Skin epidermis (tissue), 12 donors: ENCODE results near the gene TMEM19.

ENCODE experiments used
- H3K27ac ChIP-seq, 21 experiments: fragments of 200-600 bp; sonication (generic) in 11 of 21; one replicate each; pipeline ENCODE4 v1.5.0; 2020; ENCODE audit warnings: mild to moderate bottlenecking in 3 of 21, inconsistent platforms in 2 of 21, moderate library complexity in 2 of 21
- H3K4me3 ChIP-seq, 7 experiments: fragments of 200-600 bp; sonication (generic) in 2 of 7; one replicate each; pipeline ENCODE4 v1.5.0; 2020; ENCODE audit warnings: inconsistent platforms in 2 of 7, mild to moderate bottlenecking in 2 of 7, moderate library complexity in 1 of 7

TMEM19 gene

DNA sequence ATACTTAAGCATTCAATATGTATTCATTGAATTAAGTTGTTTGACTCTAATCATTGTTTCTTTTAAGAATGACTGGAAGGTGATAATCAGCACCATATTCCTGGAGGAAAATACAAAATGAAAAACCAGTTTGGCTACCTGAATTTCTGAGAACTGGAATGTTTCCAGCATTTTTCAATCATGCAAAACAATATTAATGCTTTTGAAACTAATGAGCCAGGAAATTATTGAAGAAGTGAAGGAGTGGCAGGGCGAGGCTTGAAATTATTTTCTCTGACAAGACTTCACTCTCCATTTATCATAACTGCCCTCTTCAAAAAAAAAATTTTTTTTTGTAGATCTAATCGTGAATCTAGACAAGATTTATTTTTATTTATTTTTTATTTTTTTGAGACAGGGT, 19.0 kb downstream of the TMEM19 start:
- Histone ChIP-seq H3K4me3 (no peak overlapping the region), H3K27ac (peak overlapping the region in 3 of 21 experiments; percentile 18 to 34 (median 24))

GRCh38 chr12:71708658-71709057, 22.8 kb downstream of the TMEM19 start:
- Histone ChIP-seq H3K27ac (no peak overlapping the region), H3K4me3 (no peak overlapping the region)

DNA sequence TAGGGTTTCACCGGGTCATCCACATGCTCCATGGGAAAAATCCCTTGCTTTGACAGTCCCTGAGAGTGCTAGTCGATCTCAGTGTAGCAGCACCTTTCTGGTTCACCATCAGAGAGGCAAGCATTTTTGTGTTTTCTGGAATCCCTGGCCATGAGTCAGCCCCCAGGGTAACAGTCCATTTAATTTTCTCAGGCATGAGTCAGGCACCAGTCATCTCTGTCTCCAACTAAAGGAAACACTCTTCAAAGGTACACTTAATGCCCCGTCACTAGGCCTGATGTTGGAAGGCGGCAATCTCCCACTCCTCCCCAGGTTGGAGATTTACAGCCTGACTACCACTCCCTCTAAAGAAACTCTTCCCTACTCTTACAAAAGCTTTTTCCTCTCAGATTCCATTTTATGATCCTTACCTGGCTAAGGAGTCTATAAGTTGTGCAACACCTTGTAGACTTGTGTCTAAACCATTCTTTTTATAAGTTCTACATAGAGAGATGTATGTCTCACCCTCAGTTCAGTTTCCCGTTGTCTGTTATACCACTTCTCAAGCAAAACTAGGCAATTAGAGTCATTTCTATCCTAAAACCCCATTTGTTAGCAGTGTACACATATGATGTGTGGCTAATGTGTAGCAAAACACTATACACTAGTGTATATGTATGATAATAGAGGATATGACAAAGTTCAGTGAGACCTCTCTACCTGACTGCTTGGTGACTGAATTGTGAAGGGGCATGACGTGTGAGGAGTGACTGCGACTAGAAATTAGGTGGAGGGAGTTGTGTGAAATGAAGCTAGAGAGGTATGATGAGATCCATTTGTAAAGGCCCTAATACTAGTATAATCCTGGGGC, 24.6 kb downstream of the TMEM19 start:
- no peak overlapping the region for H3K4me3 ChIP-seq
- peak overlapping the region in 3 of 21 experiments; percentile 18 to 51 (median 25) for H3K27ac ChIP-seq

DNA sequence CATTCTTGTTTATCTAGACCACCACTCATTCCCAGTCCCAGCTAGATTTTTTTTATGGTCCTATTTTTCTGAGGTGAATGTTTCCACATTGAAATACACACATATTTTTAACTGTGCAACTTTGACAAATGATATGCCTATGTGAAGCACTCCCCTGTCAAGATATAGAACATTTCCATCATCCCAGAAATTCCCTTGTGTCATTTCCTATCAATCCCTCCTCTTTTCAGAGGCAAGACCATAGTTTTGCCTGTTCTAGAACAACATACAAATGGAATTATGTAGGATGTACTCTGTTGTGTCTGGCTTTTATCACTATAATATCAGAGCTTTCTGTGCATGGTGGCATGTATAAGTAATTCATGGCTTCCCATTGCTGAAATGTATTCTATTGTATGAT, 32.7 kb downstream of the TMEM19 start:
- H3K27ac ChIP-seq, result peak overlapping the region in 4 of 21 experiments; percentile 22 to 78 (median 42)
- no peak overlapping the region for H3K4me3 ChIP-seq

- peak overlapping the region in 10 of 21 experiments; percentile 11 to 78 (median 52) for H3K27ac ChIP-seq
Measured at GRCh38 chr12:71719647-71720370, 33.9 kb downstream of the TMEM19 start.

DNA sequence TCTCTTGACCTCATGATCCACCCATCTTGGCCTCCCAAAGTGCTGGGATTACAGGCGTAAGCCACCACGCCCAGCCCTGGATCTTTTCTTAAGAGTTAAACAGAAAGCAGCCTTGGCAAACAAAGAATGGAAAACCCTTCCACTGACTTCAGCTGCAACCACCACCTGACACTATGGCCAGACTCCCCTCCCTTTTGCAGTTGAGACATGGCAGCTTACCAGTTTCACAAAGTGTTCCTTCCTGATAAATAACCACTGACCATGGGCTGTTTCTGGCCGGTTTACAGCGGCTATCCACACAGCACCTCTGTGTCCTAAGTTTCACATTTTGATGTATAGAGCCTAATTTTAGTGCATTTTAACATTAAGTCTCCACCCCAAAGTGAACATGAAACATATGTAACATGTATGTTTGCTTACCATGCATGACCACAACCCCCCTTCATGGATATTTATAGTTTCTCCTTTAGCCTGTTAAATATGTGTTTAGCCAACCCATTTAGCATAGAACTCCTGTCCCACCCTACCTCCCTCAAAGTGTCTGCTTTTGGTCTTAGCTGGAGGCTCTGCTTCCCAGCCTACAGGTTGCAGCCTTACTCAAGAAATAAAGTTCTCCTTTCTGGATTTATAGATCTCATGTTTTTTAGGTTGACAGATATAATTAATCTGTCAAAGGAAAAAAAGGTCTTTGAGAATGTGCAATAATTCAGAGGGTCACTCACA, 36.1 kb downstream of the TMEM19 start:
- no peak overlapping the region for H3K27ac ChIP-seq
- H3K4me3 ChIP-seq, result no peak overlapping the region

More at GRCh38 chr12:71719647-71720370, 33.9 kb downstream of the TMEM19 start:
- H3K4me3 ChIP-seq, result no peak overlapping the region

- H3K27ac ChIP-seq, result no peak overlapping the region
Measured at GRCh38 chr12:71725011-71725410, 39.1 kb downstream of the TMEM19 start.

DNA sequence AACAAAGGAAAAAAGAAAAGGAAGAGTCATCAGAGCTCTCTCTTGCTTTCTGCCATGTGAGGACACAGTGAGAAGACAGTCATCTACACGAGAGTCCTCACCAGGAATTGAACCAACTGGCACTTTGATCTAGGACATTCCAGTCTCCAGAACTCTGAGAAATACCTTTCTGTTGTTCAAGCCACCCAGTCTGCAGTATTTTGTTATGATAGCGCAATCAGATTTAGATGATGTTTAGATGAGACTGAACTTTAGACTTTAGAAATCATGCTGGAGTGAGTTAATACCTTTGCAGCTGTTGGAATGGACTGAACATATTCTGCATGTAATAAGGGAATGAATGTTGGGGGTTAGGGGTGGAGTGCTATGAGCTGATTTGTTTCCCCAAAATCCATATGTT, 40.7 kb downstream of the TMEM19 start:
- Histone ChIP-seq H3K4me3 (no peak overlapping the region), H3K27ac (no peak overlapping the region)

More at GRCh38 chr12:71725011-71725410, 39.1 kb downstream of the TMEM19 start:
- no peak overlapping the region for H3K4me3 ChIP-seq

DNA sequence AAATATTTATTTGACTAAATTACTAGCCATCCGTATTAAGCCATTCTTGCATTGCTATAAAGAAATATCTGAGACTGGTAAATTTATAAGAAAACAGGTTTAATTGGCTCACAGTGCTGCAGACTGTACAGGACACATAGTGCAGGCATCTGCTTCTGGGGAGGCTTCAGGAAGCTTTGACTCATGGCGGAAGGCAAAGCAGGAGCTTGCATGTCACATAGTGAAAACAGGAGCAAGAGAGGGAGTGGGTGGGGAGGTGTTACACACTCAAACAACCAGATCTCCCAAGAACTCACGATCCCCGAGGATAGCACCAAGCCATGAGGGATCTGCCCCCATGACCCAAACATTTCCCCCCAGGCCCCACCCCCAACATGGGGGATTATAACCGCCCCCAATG, 42.1 kb downstream of the TMEM19 start:
- no peak overlapping the region for H3K27ac ChIP-seq

GRCh38 chr12:71730936-71731335, 45.1 kb downstream of the TMEM19 start:
- H3K4me3 ChIP-seq, result no peak overlapping the region
- H3K27ac ChIP-seq, result no peak overlapping the region

More for the DNA sequence above, 42.1 kb downstream of the TMEM19 start:
- H3K4me3 ChIP-seq, result no peak overlapping the region

DNA sequence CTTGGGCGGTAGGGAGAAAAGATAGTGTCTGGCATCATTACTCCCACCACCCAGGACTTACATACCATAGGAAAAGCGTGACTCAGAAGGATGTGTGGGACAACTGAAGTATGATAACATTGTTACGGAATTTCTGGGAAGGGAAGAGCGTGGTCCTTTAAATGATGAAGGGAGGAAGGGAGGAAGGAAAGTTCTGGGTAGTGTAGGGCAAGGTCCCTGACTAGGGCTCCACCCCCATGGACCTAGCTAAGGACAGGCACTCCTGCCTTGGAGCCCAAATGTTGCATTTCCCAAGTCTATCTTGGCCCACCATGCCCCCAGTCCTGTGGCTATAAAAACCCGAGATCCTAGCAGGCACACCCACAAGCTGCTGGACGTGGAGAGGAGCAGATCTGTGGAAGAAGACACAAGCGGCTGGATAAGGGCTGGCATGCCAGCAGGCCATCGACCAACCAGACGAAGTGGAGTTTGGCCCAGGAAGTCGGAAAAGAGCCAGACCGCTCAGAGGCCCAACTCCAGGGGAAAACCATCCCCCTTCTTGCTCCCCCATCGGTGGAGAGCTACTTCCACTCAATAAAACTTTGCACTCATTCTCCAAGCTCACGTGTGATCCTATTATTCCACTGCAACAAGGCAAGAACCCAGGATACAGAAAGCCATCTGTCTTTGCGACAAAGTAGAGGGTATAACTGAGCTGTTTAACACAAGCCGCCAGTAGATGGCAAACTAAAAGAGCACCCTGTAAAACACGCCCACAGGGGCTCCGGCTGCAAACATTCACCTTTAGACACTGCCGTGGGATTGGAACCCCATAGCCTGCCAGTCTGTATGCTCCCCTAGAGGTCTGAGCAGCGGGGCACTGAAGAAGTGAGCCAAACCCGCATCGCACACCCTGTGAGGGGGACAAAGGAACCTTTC, 45.8 kb downstream of the TMEM19 start:
- no peak overlapping the region for H3K4me3 ChIP-seq
- H3K27ac ChIP-seq, result no peak overlapping the region

DNA sequence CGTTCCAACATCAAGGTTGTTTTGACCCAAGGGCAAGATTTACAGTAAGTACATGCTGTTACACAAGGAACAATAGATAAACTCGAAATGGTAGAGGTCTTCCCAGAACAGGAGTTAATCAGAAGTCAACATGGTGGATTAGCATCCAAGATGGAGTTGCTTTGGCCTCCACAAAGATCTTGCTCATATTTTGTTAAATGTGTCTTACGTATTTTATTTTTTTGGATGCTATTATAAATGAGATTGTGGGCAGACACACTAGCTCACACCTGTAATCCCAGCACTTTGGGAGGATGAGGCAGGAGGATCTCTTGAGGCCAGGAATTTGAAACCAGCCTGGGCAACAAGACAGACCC, 46.5 kb downstream of the TMEM19 start:
- Histone ChIP-seq H3K4me3 (no peak overlapping the region), H3K27ac (no peak overlapping the region)

GRCh38 chr12:71737197-71737596, 51.3 kb downstream of the TMEM19 start:
- no peak overlapping the region for H3K27ac ChIP-seq
- H3K4me3 ChIP-seq, result no peak overlapping the region

- Histone ChIP-seq H3K27ac (no peak overlapping the region), H3K4me3 (no peak overlapping the region)
Measured at GRCh38 chr12:71742998-71743397, 57.1 kb downstream of the TMEM19 start.

GRCh38 chr12:71744522-71745300, 58.8 kb downstream of the TMEM19 start:
- H3K27ac ChIP-seq, result no peak overlapping the region
- no peak overlapping the region for H3K4me3 ChIP-seq

GRCh38 chr12:71746974-71747611, 61.2 kb downstream of the TMEM19 start:
- H3K4me3 ChIP-seq, result no peak overlapping the region
- H3K27ac ChIP-seq, result no peak overlapping the region

GRCh38 chr12:71748081-71748850, 62.4 kb downstream of the TMEM19 start:
- Histone ChIP-seq H3K27ac (no peak overlapping the region), H3K4me3 (no peak overlapping the region)
